ENCODE data around the gene ATP2B2.

ATP2B2 gene

DNA sequence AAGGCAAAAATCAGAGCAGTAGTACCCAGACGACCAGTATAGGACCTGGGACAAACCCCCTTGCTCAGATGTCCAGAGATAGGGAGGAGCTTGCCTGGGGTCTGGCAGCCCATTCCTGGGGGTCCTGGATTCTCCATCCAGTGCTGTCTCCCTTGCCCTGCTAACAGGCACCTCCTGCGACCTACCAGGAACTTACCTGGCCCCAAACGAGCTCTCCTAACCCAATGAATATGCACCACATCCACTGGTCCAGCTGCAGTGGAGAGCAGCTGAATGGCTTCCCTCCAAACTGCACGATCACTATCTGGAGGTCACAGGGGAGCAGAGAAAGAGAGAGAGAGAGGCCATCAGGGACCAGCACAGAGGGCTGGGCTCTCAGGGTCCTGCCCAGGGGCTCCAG, 165.3 kb downstream of the ATP2B2 start:
- no peak overlapping the region for H2AFZ ChIP-seq (ENCODE audit: low read length)
- H3K9me2 ChIP-seq (replicated peaks; ENCODE audit: low read depth, low read length): no peaks in the 10 kb centered on the region
- H3K36me3 ChIP-seq (ENCODE audit: insufficient read depth, low read length): no peaks in the 10 kb centered on the region
- no peaks in the 10 kb centered on the region for H4K20me1 ChIP-seq (ENCODE audit: insufficient read depth, low read length, poor library complexity, severe bottlenecking)
- H3K27me3 ChIP-seq (ENCODE audit: insufficient read depth, low read length, poor library complexity, severe bottlenecking): no peaks in the 10 kb centered on the region
- no peak overlapping the region for H3K4me2 ChIP-seq (ENCODE audit: low read depth, low read length, poor library complexity, severe bottlenecking)
- H3F3A ChIP-seq (ENCODE audit: low read depth): no peaks in the 10 kb centered on the region
- TF ChIP-seq EZH2phosphoT487 (IDR thresholded peaks at IDR 0.05; ENCODE audit: borderline replicate concordance): no peak
- TF ChIP-seq, protein P1, sequence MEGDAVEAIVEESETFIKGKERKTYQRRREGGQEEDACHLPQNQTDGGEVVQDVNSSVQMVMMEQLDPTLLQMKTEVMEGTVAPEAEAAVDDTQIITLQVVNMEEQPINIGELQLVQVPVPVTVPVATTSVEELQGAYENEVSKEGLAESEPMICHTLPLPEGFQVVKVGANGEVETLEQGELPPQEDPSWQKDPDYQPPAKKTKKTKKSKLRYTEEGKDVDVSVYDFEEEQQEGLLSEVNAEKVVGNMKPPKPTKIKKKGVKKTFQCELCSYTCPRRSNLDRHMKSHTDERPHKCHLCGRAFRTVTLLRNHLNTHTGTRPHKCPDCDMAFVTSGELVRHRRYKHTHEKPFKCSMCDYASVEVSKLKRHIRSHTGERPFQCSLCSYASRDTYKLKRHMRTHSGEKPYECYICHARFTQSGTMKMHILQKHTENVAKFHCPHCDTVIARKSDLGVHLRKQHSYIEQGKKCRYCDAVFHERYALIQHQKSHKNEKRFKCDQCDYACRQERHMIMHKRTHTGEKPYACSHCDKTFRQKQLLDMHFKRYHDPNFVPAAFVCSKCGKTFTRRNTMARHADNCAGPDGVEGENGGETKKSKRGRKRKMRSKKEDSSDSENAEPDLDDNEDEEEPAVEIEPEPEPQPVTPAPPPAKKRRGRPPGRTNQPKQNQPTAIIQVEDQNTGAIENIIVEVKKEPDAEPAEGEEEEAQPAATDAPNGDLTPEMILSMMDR (conservative IDR thresholded peaks at IDR 0.05; ENCODE audit: low read length): no peak
- H3K79me2 ChIP-seq (ENCODE audit: insufficient read depth, low read length): no peaks in the 10 kb centered on the region
- peaks cover 8% of the 10 kb centered on the region for H3K4me1 ChIP-seq (ENCODE audit: insufficient read depth, low read length, poor library complexity, severe bottlenecking)
- no peak overlapping the region for H3K9ac ChIP-seq (ENCODE audit: low read depth, low read length, poor library complexity, severe bottlenecking)
- no peak overlapping the region for H3K4me3 ChIP-seq (ENCODE audit: low read length, poor library complexity, severe bottlenecking)
- no peaks in the 10 kb centered on the region for H3K9me3 ChIP-seq (ENCODE audit: insufficient read depth, low read depth, low read length)

DNA sequence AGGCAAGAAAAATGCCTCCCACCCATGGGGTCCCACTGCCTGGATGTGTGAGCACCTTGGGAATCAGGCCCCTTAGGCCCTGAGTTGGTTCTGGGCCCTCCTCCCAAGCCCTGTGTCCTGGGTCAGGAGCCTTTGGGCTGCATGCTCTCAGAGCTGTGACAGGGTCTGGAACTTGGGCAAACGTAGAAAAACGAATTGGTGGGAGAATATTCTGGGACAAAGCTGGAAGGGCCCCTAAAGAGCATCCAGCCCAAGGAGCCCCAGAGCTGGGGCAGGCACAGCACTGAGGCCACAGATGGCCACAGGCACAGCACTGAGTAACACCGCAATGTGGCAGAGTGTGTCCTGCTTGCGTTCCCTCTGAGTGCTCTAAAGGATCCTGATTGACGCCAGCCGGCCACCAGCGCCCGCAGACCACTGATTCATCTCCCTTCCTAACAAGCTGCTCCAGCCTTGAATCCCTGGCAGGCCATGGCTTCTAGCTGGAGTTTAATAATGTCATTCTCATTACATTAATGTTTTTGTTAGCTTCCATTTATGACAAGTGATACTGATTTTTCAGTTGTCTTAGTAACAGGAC, 165.9 kb downstream of the ATP2B2 start:
- no peaks in the 10 kb centered on the region for H3K27me3 ChIP-seq (ENCODE audit: insufficient read depth, low read length, poor library complexity, severe bottlenecking)
- H4K20me1 ChIP-seq (ENCODE audit: insufficient read depth, low read length, poor library complexity, severe bottlenecking): no peaks in the 10 kb centered on the region
- H3K9ac ChIP-seq (ENCODE audit: low read depth, low read length, poor library complexity, severe bottlenecking): no peak overlapping the region
- no peak for TF ChIP-seq EZH2phosphoT487 (IDR thresholded peaks at IDR 0.05; ENCODE audit: borderline replicate concordance)
- TF ChIP-seq, protein P1 (conservative IDR thresholded peaks at IDR 0.05; ENCODE audit: low read length): no peak
- peak overlapping the region; percentile 67; the same call in 1 of the 2 replicates for H2AFZ ChIP-seq (ENCODE audit: low read length)
- no peaks in the 10 kb centered on the region for H3K9me3 ChIP-seq (ENCODE audit: insufficient read depth, low read depth, low read length)
- no peaks in the 10 kb centered on the region for H3K9me2 ChIP-seq (replicated peaks; ENCODE audit: low read depth, low read length)
- H3F3A ChIP-seq (ENCODE audit: low read depth): no peaks in the 10 kb centered on the region
- no peaks in the 10 kb centered on the region for H3K79me2 ChIP-seq (ENCODE audit: insufficient read depth, low read length)
- no peaks in the 10 kb centered on the region for H3K36me3 ChIP-seq (ENCODE audit: insufficient read depth, low read length)
- H3K4me1 ChIP-seq (ENCODE audit: insufficient read depth, low read length, poor library complexity, severe bottlenecking): peaks cover 8% of the 10 kb centered on the region
- H3K4me2 ChIP-seq (ENCODE audit: low read depth, low read length, poor library complexity, severe bottlenecking): no peak overlapping the region
- no peak overlapping the region for H3K4me3 ChIP-seq (ENCODE audit: low read length, poor library complexity, severe bottlenecking)

DNA sequence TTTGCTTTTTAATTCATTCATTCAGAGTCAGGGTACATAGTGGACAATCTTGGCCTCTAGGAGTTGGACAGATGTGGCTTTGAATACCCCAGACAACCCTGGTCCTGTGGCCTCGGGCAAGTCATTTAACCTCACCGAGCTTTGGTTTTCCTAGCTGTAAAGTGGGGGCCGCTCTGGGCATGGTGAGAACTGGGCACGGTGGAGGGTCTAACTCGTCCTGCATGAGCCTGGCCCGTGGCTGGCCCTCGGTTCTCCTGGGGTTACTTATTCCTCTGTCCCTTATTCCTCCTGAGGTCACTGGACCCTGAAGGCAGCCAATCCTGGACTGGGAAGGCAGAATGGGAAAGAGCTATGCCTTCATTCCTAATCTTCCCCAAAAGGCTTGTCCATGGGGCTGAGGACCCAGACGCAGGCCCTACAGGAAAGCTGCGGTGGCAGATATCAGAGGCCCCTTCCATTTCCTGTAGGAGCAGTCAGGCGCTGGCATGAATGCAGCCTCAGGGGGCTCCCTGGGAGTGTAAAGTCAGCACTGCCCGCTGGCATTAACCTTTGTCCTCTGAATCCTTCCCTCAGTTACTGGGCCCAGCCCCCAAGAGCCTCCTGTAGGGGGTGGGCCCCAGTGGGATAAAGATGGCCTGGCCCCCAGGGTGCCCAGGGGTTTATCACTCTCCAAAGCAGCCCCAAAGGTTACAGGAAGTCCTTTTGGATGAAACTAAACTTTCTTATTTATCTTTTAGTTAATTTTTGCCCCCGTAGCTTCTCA, 166.6 kb downstream of the ATP2B2 start:
- peaks cover 8% of the 10 kb centered on the region for H3K4me1 ChIP-seq (ENCODE audit: insufficient read depth, low read length, poor library complexity, severe bottlenecking)
- H3K27me3 ChIP-seq (ENCODE audit: insufficient read depth, low read length, poor library complexity, severe bottlenecking): no peaks in the 10 kb centered on the region
- no peaks in the 10 kb centered on the region for H3K9me2 ChIP-seq (replicated peaks; ENCODE audit: low read depth, low read length)
- no peak overlapping the region for H3K4me3 ChIP-seq (ENCODE audit: low read length, poor library complexity, severe bottlenecking)
- H3K4me2 ChIP-seq (ENCODE audit: low read depth, low read length, poor library complexity, severe bottlenecking): peak overlapping the region; percentile 21
- H3F3A ChIP-seq (ENCODE audit: low read depth): no peaks in the 10 kb centered on the region
- no peak for TF ChIP-seq EZH2phosphoT487 (IDR thresholded peaks at IDR 0.05; ENCODE audit: borderline replicate concordance)
- TF ChIP-seq, protein P1 (conservative IDR thresholded peaks at IDR 0.05; ENCODE audit: low read length): no peak
- H2AFZ ChIP-seq (ENCODE audit: low read length): peak overlapping the region; percentile 67; the same call in 1 of the 2 replicates
- no peaks in the 10 kb centered on the region for H3K79me2 ChIP-seq (ENCODE audit: insufficient read depth, low read length)
- H3K9me3 ChIP-seq (ENCODE audit: insufficient read depth, low read depth, low read length): no peaks in the 10 kb centered on the region
- H3K9ac ChIP-seq (ENCODE audit: low read depth, low read length, poor library complexity, severe bottlenecking): no peak overlapping the region
- no peaks in the 10 kb centered on the region for H4K20me1 ChIP-seq (ENCODE audit: insufficient read depth, low read length, poor library complexity, severe bottlenecking)
- H3K36me3 ChIP-seq (ENCODE audit: insufficient read depth, low read length): no peaks in the 10 kb centered on the region

All from Loucy (cell line).